PC-3 (cell line): ENCODE measurements around the gene FAM234A. TPM values are rescaled to one million over a fixed set of nuclear protein-coding genes. Genes with fewer than 3 reads are reported as not detected.
"Not testable (repeated sequence)": the region's sequence is repeated elsewhere in the genome, so short reads cannot be mapped to it uniquely, and the experiment has no call there.

ENCODE experiments used
- ATAC-seq: fragments of 200-7000 bp; cut with Tn5 transposase; 2 replicates; pipeline ENCODE4 v1.9.1; 2020; ENCODE audit warnings: mild to moderate bottlenecking, moderate library complexity
- BruUV-seq: library from RNA; stranded (reverse); fragments of 400-500 nt; replicated peaks from 2 replicates; lab custom pipeline; 2021; lab: Mats Ljungman, UMichigan
- CTCF ChIA-PET: fragments of 300-600 bp; sonication (Branson Sonifier 250); formaldehyde crosslinking; loops from one replicate; lab custom pipeline; 2022; ENCODE audit warnings: antibody characterized with exemption; lab: Charles Lee
- POLR2A ChIA-PET: fragments of 300-600 bp; sonication (Branson Sonifier 250); formaldehyde crosslinking; loops from one replicate; lab custom pipeline; 2022; ENCODE audit warnings: antibody characterized with exemption; ENCODE audit not compliant: unreplicated experiment; lab: Charles Lee
- DNase-seq: peaks from one replicate; pipeline ENCODE4 v3.0.0-alpha.2; 2015
- H2AFZ ChIP-seq: fragments of 300-600 bp; sonication (generic); 2 replicates; pipeline ENCODE4 v1.6.0; 2016; ENCODE audit warnings: antibody characterized with exemption, low read length
- H3F3A ChIP-seq: fragments of 300-600 bp; sonication (generic); one replicate; pipeline ENCODE4 v1.6.0; 2017; ENCODE audit warnings: antibody characterized with exemption, low read length, control low read depth, mild to moderate bottlenecking; ENCODE audit not compliant: unreplicated experiment
- H3K27ac ChIP-seq: fragments of 300-600 bp; sonication (generic); 2 replicates; pipeline ENCODE4 v1.5.1; 2016; ENCODE audit warnings: mild to moderate bottlenecking, low read length
- H3K27me3 ChIP-seq: fragments of 300-600 bp; sonication (generic); 2 replicates; pipeline ENCODE4 v1.6.1; 2016; ENCODE audit warnings: low read length, mixed read lengths
- H3K36me3 ChIP-seq: fragments of 300-600 bp; sonication (generic); 2 replicates; pipeline ENCODE4 v1.6.1; 2016; ENCODE audit warnings: low read depth, mixed run types, low read length, mixed read lengths
- H3K4me1 ChIP-seq: fragments of 300-600 bp; sonication (generic); 2 replicates; pipeline ENCODE4 v1.5.1; 2016; ENCODE audit warnings: low read length; ENCODE audit not compliant: insufficient read depth
- H3K4me2 ChIP-seq: fragments of 300-600 bp; sonication (generic); 2 replicates; pipeline ENCODE4 v1.6.0; 2016; ENCODE audit warnings: low read length
- H3K4me3 ChIP-seq: fragments of 300-600 bp; sonication (generic); 2 replicates; pipeline ENCODE4 v1.5.1; 2016; ENCODE audit warnings: mild to moderate bottlenecking, low read length, mixed read lengths
- H3K79me2 ChIP-seq: fragments of 300-600 bp; sonication (generic); 2 replicates; pipeline ENCODE4 v1.6.1; 2017; ENCODE audit warnings: low read length, mixed read lengths
- H3K9ac ChIP-seq: fragments of 300-600 bp; sonication (generic); 2 replicates; pipeline ENCODE4 v1.6.0; 2016; ENCODE audit warnings: mild to moderate bottlenecking, low read length
- H3K9me2 ChIP-seq: fragments of 300-600 bp; sonication (generic); replicated peaks from 2 replicates; pipeline ENCODE4 v1.6.1; 2016; ENCODE audit warnings: mixed run types, low read length, mixed read lengths
- H3K9me3 ChIP-seq: fragments of 300-600 bp; sonication (generic); 2 replicates; pipeline ENCODE4 v1.6.1; 2016; ENCODE audit warnings: low read length, mixed read lengths
- H4K20me1 ChIP-seq: fragments of 300-600 bp; sonication (generic); 2 replicates; pipeline ENCODE4 v1.6.1; 2016; ENCODE audit warnings: low read length, mixed read lengths
- CTCF ChIP-seq: fragments of 300-600 bp; sonication (generic); conservative IDR thresholded peaks from 2 replicates; pipeline ENCODE4 v1.5.1; 2017; ENCODE audit warnings: antibody characterized with exemption, low read depth, mild to moderate bottlenecking, low read length
- EZH2 ChIP-seq: fragments of 300-600 bp; sonication (generic); IDR thresholded peaks from one replicate; pipeline ENCODE4 v1.6.1; 2017; ENCODE audit warnings: antibody characterized with exemption, mild to moderate bottlenecking, low read length; ENCODE audit not compliant: unreplicated experiment
- EZH2phosphoT487 ChIP-seq: fragments of 300-600 bp; sonication (generic); IDR thresholded peaks from 2 replicates; pipeline ENCODE4 v1.6.1; 2018; ENCODE audit warnings: mild to moderate bottlenecking, antibody characterized with exemption, low read length, borderline replicate concordance
- intact Hi-C: fragments of 100-400 bp; cut with micrococcal nuclease; formaldehyde crosslinking; loops from 2 replicates; pipeline ENCODE4 v1.9.0; 2023
- total RNA-seq: library from RNA; depleted of rRNA; stranded (reverse); fragments of >200 nt; gene quantifications from 2 replicates; pipeline ENCODE4 v1.2.3, GENCODE V29; 2014

FAM234A gene
- total RNA-seq, 1 experiment from 2014 or later = 31.4 TPM

GRCh38 chr16:254461-254860 lies 19.8 kb downstream of the FAM234A start:
- ChIA-PET POLR2A (interaction anchor here (0.6 kb wide), 1 partner anchor 12 kb away, joined by 19 read pairs; no protein-coding TSS in a partner anchor), CTCF (no interaction called here)
- H3K27ac ChIP-seq = no peak overlapping the region
- DNase-seq = no peak
- no peak overlapping the region for H3K4me2 ChIP-seq
- no peaks in the 10 kb centered on the region for H4K20me1 ChIP-seq
- H3K9ac ChIP-seq = no peak overlapping the region
- H2AFZ ChIP-seq = no peak overlapping the region
- H3K79me2 ChIP-seq = no peaks in the 10 kb centered on the region
- peaks cover 9% of the 10 kb centered on the region; the same call in 1 of the 2 replicates for H3K4me1 ChIP-seq
- H3K4me3 ChIP-seq = no peak overlapping the region
- no peaks in the 10 kb centered on the region for H3F3A ChIP-seq
- no TSS peak for BruUV-seq
- no peaks in the 10 kb centered on the region for H3K27me3 ChIP-seq
- ATAC-seq = no peak
- no peaks in the 10 kb centered on the region for H3K9me3 ChIP-seq
- H3K9me2 ChIP-seq = no peaks in the 10 kb centered on the region
- no peak for TF ChIP-seq CTCF
- no peak for TF ChIP-seq EZH2phosphoT487
- TF ChIP-seq EZH2 = no peak
- intact Hi-C loops = no loop called here
- no peaks in the 10 kb centered on the region for H3K36me3 ChIP-seq

- H3K36me3 ChIP-seq = no peaks in the 10 kb centered on the region
- no peaks in the 10 kb centered on the region for H4K20me1 ChIP-seq
- TF ChIP-seq EZH2phosphoT487 (no peak), CTCF (no peak), EZH2 (no peak)
- CTCF ChIA-PET = no interaction called here
- peaks cover 7% of the 10 kb centered on the region; the same call in 1 of the 2 replicates for H3K4me1 ChIP-seq
- H2AFZ ChIP-seq = no peak overlapping the region
- intact Hi-C loops = no loop called here
- no peak overlapping the region for H3K4me3 ChIP-seq
- no peak overlapping the region for H3K4me2 ChIP-seq
- POLR2A ChIA-PET = no interaction called here
- ATAC-seq = no peak
- H3K9me3 ChIP-seq = no peaks in the 10 kb centered on the region
- H3K27me3 ChIP-seq = no peaks in the 10 kb centered on the region
- no peaks in the 10 kb centered on the region for H3F3A ChIP-seq
- no peak overlapping the region for H3K9ac ChIP-seq
- no peak for DNase-seq
- no peaks in the 10 kb centered on the region for H3K79me2 ChIP-seq
- H3K27ac ChIP-seq = no peak overlapping the region
- BruUV-seq = no TSS peak
- H3K9me2 ChIP-seq = no peaks in the 10 kb centered on the region
Observed at GRCh38 chr16:255183-255582, 20.6 kb downstream of the FAM234A start.

GRCh38 chr16:258091-258490 lies 23.5 kb downstream of the FAM234A start:
- H3K9ac ChIP-seq, H3F3A ChIP-seq, BruUV-seq, H3K36me3 ChIP-seq, ATAC-seq, H3K27ac ChIP-seq, H3K9me2 ChIP-seq, H3K4me3 ChIP-seq, POLR2A ChIA-PET, H3K79me2 ChIP-seq, intact Hi-C loops, H3K4me2 ChIP-seq, DNase-seq, H3K9me3 ChIP-seq, H3K27me3 ChIP-seq, H2AFZ ChIP-seq, H3K4me1 ChIP-seq, H4K20me1 ChIP-seq, CTCF ChIA-PET: not testable (repeated sequence)
